HCT116 (cell line): ENCODE results near the gene RIPK4. TPM values are rescaled to one million over a fixed set of nuclear protein-coding genes. Genes with fewer than 3 reads are reported as not detected.

Experiments
- ATAC-seq: fragments of 200-7000 bp; cut with Tn5 transposase; 2 replicates; pipeline ENCODE4 v1.9.1; 2020; ENCODE audit warnings: mild to moderate bottlenecking, moderate library complexity
- BruUV-seq: library from RNA; stranded (reverse); fragments of 400-500 nt; replicated peaks from 2 replicates; lab custom pipeline; 2021; lab: Mats Ljungman, UMichigan
- CTCF ChIA-PET: fragments of 300-600 bp; sonication (Branson Sonifier 250); formaldehyde crosslinking; loops from one replicate; lab custom pipeline; 2021; ENCODE audit warnings: antibody characterized with exemption; lab: Charles Lee
- POLR2A ChIA-PET: fragments of 300-600, 350-600 bp; sonication (Branson Sonifier 250); formaldehyde crosslinking; loops from one replicate; lab custom pipeline; 2021; ENCODE audit warnings: antibody characterized with exemption; lab: Charles Lee
- RAD21 ChIA-PET, 2 experiments: fragments of 300-600 bp; sonication (Branson Sonifier 250); formaldehyde crosslinking; loops; one replicate each; lab custom pipeline; 2023; ENCODE audit warnings: low total read pairs in 2 of 2; ENCODE audit not compliant: uncharacterized antibody in 2 of 2, unreplicated experiment in 2 of 2, low non-redundant PET in 1 of 2; lab: Charles Lee
- DNase-seq: peaks from one replicate; pipeline ENCODE4 v3.0.0-alpha.2; 2010; ENCODE audit warnings: low read depth, low spot score
- H2AFZ ChIP-seq: fragments of 200-600 bp; shearing (Covaris generic), sonication (generic); 2 replicates; pipeline ENCODE4 v1.6.1; 2017; ENCODE audit warnings: low read depth, mixed run types, mixed read lengths, antibody characterized with exemption, low read length; ENCODE audit not compliant: poor library complexity, severe bottlenecking
- H3K27ac ChIP-seq: 2 replicates; pipeline ENCODE4 v1.5.1; 2012; ENCODE audit warnings: low read depth, low read length
- H3K27me3 ChIP-seq: fragments of 200-600 bp; sonication (generic); 2 replicates; pipeline ENCODE4 v1.6.1; 2016; ENCODE audit warnings: mixed run types, low read length, mixed read lengths; ENCODE audit not compliant: insufficient read depth
- H3K36me3 ChIP-seq, 2 experiments: fragments of 200-500 bp in 1 of 2; fragments of 200-600 bp in 1 of 2; sonication (Bioruptor generic) in 1 of 2; sonication (generic) in 1 of 2; 2 replicates each; pipeline versions ENCODE4 v1.5.1 to v1.6.1; 2014 to 2016; ENCODE audit warnings: low read length in 2 of 2, inconsistent platforms in 1 of 2, mixed read lengths in 1 of 2, mixed run types in 1 of 2; ENCODE audit not compliant: insufficient read depth in 2 of 2, control insufficient read depth in 1 of 2
- H3K4me1 ChIP-seq, 2 experiments: fragments of 200-600 bp in 1 of 2; sonication (generic) in 1 of 2; 2 replicates each; pipeline versions ENCODE4 v1.5.1 to v1.6.1; 2012 to 2017; ENCODE audit warnings: low read length in 2 of 2, inconsistent platforms in 1 of 2, mild to moderate bottlenecking in 1 of 2, mixed read lengths in 1 of 2, mixed run types in 1 of 2, moderate library complexity in 1 of 2; ENCODE audit not compliant: insufficient read depth in 2 of 2, control insufficient read depth in 1 of 2
- H3K4me2 ChIP-seq: fragments of 200-600 bp; sonication (generic); 2 replicates; pipeline ENCODE4 v1.6.1; 2017; ENCODE audit warnings: mixed run types, low read length, mixed read lengths
- H3K4me3 ChIP-seq, 2 experiments: fragments of 200-600 bp in 1 of 2; sonication (generic) in 1 of 2; replicated peaks in 1 of 2; 2 replicates each; pipeline ENCODE4 v1.5.1; 2011 to 2016; ENCODE audit warnings: low read length in 2 of 2, control low read depth in 1 of 2, low read depth in 1 of 2, mild to moderate bottlenecking in 1 of 2, mixed read lengths in 1 of 2, mixed run types in 1 of 2
- H3K79me2 ChIP-seq: fragments of 200-600 bp; sonication (generic); 2 replicates; pipeline ENCODE4 v1.6.1; 2017; ENCODE audit warnings: mild to moderate bottlenecking, mixed run types, low read length, moderate library complexity, mixed read lengths; ENCODE audit not compliant: insufficient read depth
- H3K9ac ChIP-seq: fragments of 200-600 bp; sonication (generic); 2 replicates; pipeline ENCODE4 v1.6.1; 2016; ENCODE audit warnings: low read length, mixed read lengths
- H3K9me2 ChIP-seq: fragments of 200-600 bp; sonication (generic), shearing (Covaris generic); 2 replicates; pipeline ENCODE4 v1.6.1; 2017; ENCODE audit warnings: mixed run types, mild to moderate bottlenecking, moderate library complexity; ENCODE audit not compliant: insufficient read depth
- H3K9me3 ChIP-seq, 2 experiments: fragments of 200-500 bp in 1 of 2; fragments of 200-600 bp in 1 of 2; sonication (Bioruptor generic) in 1 of 2; sonication (generic) in 1 of 2; 2 replicates each; pipeline ENCODE4 v1.6.1; 2014 to 2017; ENCODE audit warnings: low read length in 2 of 2, mixed read lengths in 2 of 2, inconsistent platforms in 1 of 2, low read depth in 1 of 2, mild to moderate bottlenecking in 1 of 2, mixed run types in 1 of 2, moderate library complexity in 1 of 2; ENCODE audit not compliant: control insufficient read depth in 1 of 2, insufficient read depth in 1 of 2
- H4K20me1 ChIP-seq: fragments of 200-600 bp; sonication (generic), shearing (Covaris generic); 2 replicates; pipeline ENCODE4 v1.6.1; 2017; ENCODE audit warnings: mixed run types, mild to moderate bottlenecking, moderate library complexity; ENCODE audit not compliant: insufficient read depth
- CBX3 ChIP-seq: IDR thresholded peaks from 2 replicates; pipeline ENCODE4 v1.6.1; 2012; ENCODE audit warnings: low read depth
- CEBPB ChIP-seq: IDR thresholded peaks from 2 replicates; pipeline ENCODE4 v1.6.1; 2012; ENCODE audit warnings: low read depth
- EGR1 ChIP-seq: IDR thresholded peaks from 2 replicates; pipeline ENCODE4 v1.6.1; 2012; ENCODE audit warnings: low read depth
- ELF1 ChIP-seq: IDR thresholded peaks from 2 replicates; pipeline ENCODE4 v1.6.1; 2012; ENCODE audit warnings: low read depth, borderline replicate concordance
- EZH2 ChIP-seq: fragments of 200-600 bp; sonication (generic); IDR thresholded peaks from 2 replicates; pipeline ENCODE4 v1.6.1; 2017; ENCODE audit warnings: antibody characterized with exemption, mixed run types
- EZH2phosphoT487 ChIP-seq: fragments of 200-600 bp; IDR thresholded peaks from 2 replicates; pipeline ENCODE4 v1.6.1; 2018; ENCODE audit warnings: antibody characterized with exemption, borderline replicate concordance
- FOSL1 ChIP-seq: IDR thresholded peaks from 2 replicates; pipeline ENCODE4 v1.6.1; 2012; ENCODE audit warnings: low read depth
- JUND ChIP-seq: IDR thresholded peaks from 2 replicates; pipeline ENCODE4 v1.6.1; 2012
- POLR2A ChIP-seq: IDR thresholded peaks from 2 replicates; pipeline ENCODE4 v1.7.0; 2011; ENCODE audit warnings: borderline replicate concordance; ENCODE audit not compliant: insufficient read depth, insufficient read length; ENCODE audit errors: extremely low read depth
- POLR2AphosphoS5 ChIP-seq: IDR thresholded peaks from 2 replicates; pipeline ENCODE4 v1.6.1; 2011; ENCODE audit warnings: mild to moderate bottlenecking, low read depth, low read length, moderate library complexity
- RAD21 ChIP-seq: IDR thresholded peaks from 2 replicates; pipeline ENCODE4 v1.6.1; 2012; ENCODE audit warnings: low read depth, mild to moderate bottlenecking
- SIN3A ChIP-seq: IDR thresholded peaks from 2 replicates; pipeline ENCODE4 v1.6.1; 2012; ENCODE audit warnings: low read depth
- SP1 ChIP-seq: IDR thresholded peaks from 2 replicates; pipeline ENCODE4 v1.6.1; 2012; ENCODE audit warnings: low read depth
- SRF ChIP-seq: IDR thresholded peaks from 2 replicates; pipeline ENCODE4 v1.6.1; 2012; ENCODE audit warnings: low read depth
- TCF7L2 ChIP-seq: IDR thresholded peaks from 2 replicates; pipeline ENCODE4 v1.7.0; 2011; ENCODE audit warnings: borderline replicate concordance, inconsistent platforms; ENCODE audit not compliant: insufficient read depth, insufficient read length; ENCODE audit errors: extremely low read depth
- YY1 ChIP-seq: IDR thresholded peaks from 2 replicates; pipeline ENCODE4 v1.6.1; 2011; ENCODE audit warnings: low read length, low read depth, moderate library complexity, mild to moderate bottlenecking; ENCODE audit not compliant: insufficient replicate concordance; ENCODE audit errors: extremely low read depth
- ZFX ChIP-seq: fragments of 450-650 bp; IDR thresholded peaks from 2 replicates; pipeline ENCODE4 v1.6.1; 2017
- ZNF274 ChIP-seq: fragments of 200-500 bp; sonication (Bioruptor generic); IDR thresholded peaks from 2 replicates; pipeline ENCODE4 v1.6.1; 2014; ENCODE audit warnings: mild to moderate bottlenecking, low read depth, low read length, inconsistent platforms
- intact Hi-C: fragments of 100-400 bp; cut with micrococcal nuclease; formaldehyde crosslinking; loops from 2 replicates; pipeline ENCODE4 v1.10.0; 2022
- total RNA-seq: library from RNA; stranded (reverse); gene quantifications from one replicate; pipeline ENCODE4 v1.2.1, GENCODE V29; 2021; ENCODE audit not compliant: unreplicated experiment
- TF ChIP-seq, protein P1 (sequence below): IDR thresholded peaks from 2 replicates; pipeline ENCODE4 v1.6.1; 2012; ENCODE audit warnings: low read depth
- TF ChIP-seq, protein P2 (sequence below): IDR thresholded peaks from 2 replicates; pipeline ENCODE4 v1.6.1; 2012
- TF ChIP-seq, protein P3 (sequence below): IDR thresholded peaks from 2 replicates; pipeline ENCODE4 v1.6.1; 2012
- TF ChIP-seq, protein P4 (sequence below), 3 experiments: fragments of 200-600 bp in 1 of 3; sonication (generic) in 1 of 3; IDR thresholded peaks in 2 of 3; conservative IDR thresholded peaks in 1 of 3; 2 replicates each; pipeline ENCODE4 v1.5.1; 2012 to 2017; ENCODE audit warnings: low read depth in 2 of 3, low read length in 2 of 3, antibody characterized with exemption in 1 of 3, borderline replicate concordance in 1 of 3, control low read depth in 1 of 3, mild to moderate bottlenecking in 1 of 3, mixed read lengths in 1 of 3, mixed run types in 1 of 3, moderate library complexity in 1 of 3; ENCODE audit not compliant: insufficient read depth in 1 of 3

The RIPK4 gene
- total RNA-seq, 1 experiment from 2014 or later = 9.9 TPM

DNA sequence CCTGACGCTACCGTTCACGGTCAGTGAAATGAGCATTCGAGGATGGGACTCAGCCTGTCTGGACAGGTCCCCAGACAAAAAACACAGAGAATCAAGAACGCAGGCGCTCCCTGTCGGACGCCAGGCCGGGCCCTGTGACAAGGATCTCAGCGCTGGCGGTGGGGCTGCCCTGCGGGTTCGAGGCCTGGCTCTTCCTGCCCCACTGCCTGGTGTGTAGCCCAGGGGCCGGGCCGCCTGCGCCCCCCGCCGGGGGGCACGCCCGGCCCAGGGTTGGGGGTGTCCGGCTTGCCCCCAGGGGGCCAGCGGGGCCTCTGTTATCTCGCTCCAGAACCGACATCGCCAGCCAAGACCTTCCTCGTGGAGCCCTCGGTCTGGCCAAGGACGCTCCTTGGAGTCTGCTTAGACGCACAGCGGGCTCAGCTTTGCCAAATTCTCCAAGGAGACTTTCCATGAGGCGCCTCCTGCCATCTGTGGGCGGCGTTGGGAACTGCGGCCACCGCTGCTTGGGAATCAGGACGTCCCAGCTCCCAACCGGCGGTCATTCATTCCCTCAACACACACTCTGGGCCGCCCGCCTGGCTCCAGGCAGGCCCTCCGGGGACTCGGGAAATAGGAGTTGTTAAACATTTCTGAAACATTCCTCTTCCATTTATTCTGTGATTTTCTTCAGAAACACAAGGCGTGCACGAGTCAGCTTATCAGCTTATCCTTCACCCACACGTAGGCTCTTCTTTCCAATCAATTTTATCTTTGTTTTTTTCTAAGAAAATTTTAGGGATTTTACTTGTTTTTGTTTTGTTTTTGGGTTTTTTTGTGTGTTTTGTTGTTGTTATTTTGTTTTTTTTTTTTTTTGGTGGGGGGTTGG is 11.3 kb upstream of the RIPK4 start:
- DNase-seq (peak; percentile 84), ATAC-seq (peak; percentile 92)
- RAD21 ChIA-PET = interaction anchor here (0.6 to 1.6 kb wide), 7 partner anchors 11 to 262 kb away, joined by 3 to 24 read pairs (median 4); partner anchors contain the start of gene RIPK4 (in 1 of the 2)
- no peaks in the 10 kb centered on the region for H3K9me3 ChIP-seq
- POLR2A ChIA-PET = interaction anchor here (0.6 to 1.6 kb wide), 4 partner anchors 10 to 161 kb away, joined by 4 read pairs; partner anchors contain the start of gene RIPK4
- no peak overlapping the region; the same call in 1 of the 2 replicates for H3K27ac ChIP-seq
- H3K4me2 ChIP-seq = peak overlapping the region; percentile 72
- H3K79me2 ChIP-seq = no peaks in the 10 kb centered on the region
- H3K9ac ChIP-seq = peak overlapping the region; percentile 39; the same call in 1 of the 2 replicates
- intact Hi-C loops = loop anchor here (1.0 to 5.0 kb wide), 3 partner anchors 116 to 496 kb away; no protein-coding TSS in a partner anchor
- H3K36me3 ChIP-seq = no peaks in the 10 kb centered on the region
- H2AFZ ChIP-seq = peak overlapping the region; percentile 31
- peak overlapping the region in 1 of 2 experiments; percentile 18; a peak in 1 of 4 replicates for H3K4me3 ChIP-seq
- BruUV-seq = no TSS peak
- H3K9me2 ChIP-seq = no peaks in the 10 kb centered on the region
- H3K27me3 ChIP-seq = peaks cover 53% of the 10 kb centered on the region
- H4K20me1 ChIP-seq = no peaks in the 10 kb centered on the region
- CTCF ChIA-PET = interaction anchor here (0.6 to 3.1 kb wide), 16 partner anchors 9 to 584 kb away, joined by 3 to 73 read pairs (median 4); partner anchors contain the start of gene RIPK4
- H3K4me1 ChIP-seq = peaks cover 10 to 25% of the 10 kb centered on the region in 2 experiments
- TF ChIP-seq YY1 (no peak), RAD21 (peak; percentile 84), FOSL1 (no peak), CBX3 (peak; percentile 61; the same call in 1 of the 2 replicates), POLR2AphosphoS5 (no peak), ELF1 (no peak), ZNF274 (no peak), SRF (no peak), SP1 (no peak), POLR2A (no peak), TCF7L2 (no peak), ZFX (no peak), EZH2phosphoT487 (no peak), CEBPB (no peak), SIN3A (no peak), JUND (no peak), EGR1 (no peak), EZH2 (no peak)
- TF ChIP-seq, protein P1, sequence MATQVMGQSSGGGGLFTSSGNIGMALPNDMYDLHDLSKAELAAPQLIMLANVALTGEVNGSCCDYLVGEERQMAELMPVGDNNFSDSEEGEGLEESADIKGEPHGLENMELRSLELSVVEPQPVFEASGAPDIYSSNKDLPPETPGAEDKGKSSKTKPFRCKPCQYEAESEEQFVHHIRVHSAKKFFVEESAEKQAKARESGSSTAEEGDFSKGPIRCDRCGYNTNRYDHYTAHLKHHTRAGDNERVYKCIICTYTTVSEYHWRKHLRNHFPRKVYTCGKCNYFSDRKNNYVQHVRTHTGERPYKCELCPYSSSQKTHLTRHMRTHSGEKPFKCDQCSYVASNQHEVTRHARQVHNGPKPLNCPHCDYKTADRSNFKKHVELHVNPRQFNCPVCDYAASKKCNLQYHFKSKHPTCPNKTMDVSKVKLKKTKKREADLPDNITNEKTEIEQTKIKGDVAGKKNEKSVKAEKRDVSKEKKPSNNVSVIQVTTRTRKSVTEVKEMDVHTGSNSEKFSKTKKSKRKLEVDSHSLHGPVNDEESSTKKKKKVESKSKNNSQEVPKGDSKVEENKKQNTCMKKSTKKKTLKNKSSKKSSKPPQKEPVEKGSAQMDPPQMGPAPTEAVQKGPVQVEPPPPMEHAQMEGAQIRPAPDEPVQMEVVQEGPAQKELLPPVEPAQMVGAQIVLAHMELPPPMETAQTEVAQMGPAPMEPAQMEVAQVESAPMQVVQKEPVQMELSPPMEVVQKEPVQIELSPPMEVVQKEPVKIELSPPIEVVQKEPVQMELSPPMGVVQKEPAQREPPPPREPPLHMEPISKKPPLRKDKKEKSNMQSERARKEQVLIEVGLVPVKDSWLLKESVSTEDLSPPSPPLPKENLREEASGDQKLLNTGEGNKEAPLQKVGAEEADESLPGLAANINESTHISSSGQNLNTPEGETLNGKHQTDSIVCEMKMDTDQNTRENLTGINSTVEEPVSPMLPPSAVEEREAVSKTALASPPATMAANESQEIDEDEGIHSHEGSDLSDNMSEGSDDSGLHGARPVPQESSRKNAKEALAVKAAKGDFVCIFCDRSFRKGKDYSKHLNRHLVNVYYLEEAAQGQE = no peak
- TF ChIP-seq, protein P2, sequence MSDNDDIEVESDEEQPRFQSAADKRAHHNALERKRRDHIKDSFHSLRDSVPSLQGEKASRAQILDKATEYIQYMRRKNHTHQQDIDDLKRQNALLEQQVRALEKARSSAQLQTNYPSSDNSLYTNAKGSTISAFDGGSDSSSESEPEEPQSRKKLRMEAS = peak; percentile 28; the same call in 1 of the 2 replicates
- TF ChIP-seq, protein P3, sequence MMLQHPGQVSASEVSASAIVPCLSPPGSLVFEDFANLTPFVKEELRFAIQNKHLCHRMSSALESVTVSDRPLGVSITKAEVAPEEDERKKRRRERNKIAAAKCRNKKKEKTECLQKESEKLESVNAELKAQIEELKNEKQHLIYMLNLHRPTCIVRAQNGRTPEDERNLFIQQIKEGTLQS = no peak
- TF ChIP-seq, protein P4, sequence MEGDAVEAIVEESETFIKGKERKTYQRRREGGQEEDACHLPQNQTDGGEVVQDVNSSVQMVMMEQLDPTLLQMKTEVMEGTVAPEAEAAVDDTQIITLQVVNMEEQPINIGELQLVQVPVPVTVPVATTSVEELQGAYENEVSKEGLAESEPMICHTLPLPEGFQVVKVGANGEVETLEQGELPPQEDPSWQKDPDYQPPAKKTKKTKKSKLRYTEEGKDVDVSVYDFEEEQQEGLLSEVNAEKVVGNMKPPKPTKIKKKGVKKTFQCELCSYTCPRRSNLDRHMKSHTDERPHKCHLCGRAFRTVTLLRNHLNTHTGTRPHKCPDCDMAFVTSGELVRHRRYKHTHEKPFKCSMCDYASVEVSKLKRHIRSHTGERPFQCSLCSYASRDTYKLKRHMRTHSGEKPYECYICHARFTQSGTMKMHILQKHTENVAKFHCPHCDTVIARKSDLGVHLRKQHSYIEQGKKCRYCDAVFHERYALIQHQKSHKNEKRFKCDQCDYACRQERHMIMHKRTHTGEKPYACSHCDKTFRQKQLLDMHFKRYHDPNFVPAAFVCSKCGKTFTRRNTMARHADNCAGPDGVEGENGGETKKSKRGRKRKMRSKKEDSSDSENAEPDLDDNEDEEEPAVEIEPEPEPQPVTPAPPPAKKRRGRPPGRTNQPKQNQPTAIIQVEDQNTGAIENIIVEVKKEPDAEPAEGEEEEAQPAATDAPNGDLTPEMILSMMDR (IDR thresholded peaks at IDR 0.05 in 2 of 3, conservative IDR thresholded peaks at IDR 0.05 in 1 of 3; ENCODE audit: borderline replicate concordance in 1 of 3, insufficient read depth in 1 of 3, low read depth in 2 of 3, low read length in 2 of 3) = peak; percentile 76 to 91 (median 86)
